Ishikawa (cell line): Measurements from ENCODE around the gene TNIK.

Experiments used
- CEBPB ChIP-seq: IDR thresholded peaks from 2 replicates; pipeline ENCODE4 v1.6.1; 2012
- EP300 ChIP-seq: IDR thresholded peaks from 2 replicates; pipeline ENCODE4 v1.6.1; 2012; ENCODE audit warnings: borderline replicate concordance
- FOXM1 ChIP-seq: IDR thresholded peaks from 2 replicates; pipeline ENCODE4 v1.6.1; 2012; ENCODE audit warnings: low read depth, borderline replicate concordance
- RAD21 ChIP-seq: IDR thresholded peaks from 2 replicates; pipeline ENCODE4 v1.6.1; 2012; ENCODE audit warnings: low read depth
- TAF1 ChIP-seq: IDR thresholded peaks from 2 replicates; pipeline ENCODE4 v1.6.1; 2012; ENCODE audit warnings: low read depth, mild to moderate bottlenecking
- YY1 ChIP-seq: IDR thresholded peaks from 2 replicates; pipeline ENCODE4 v1.6.1; 2012; ENCODE audit warnings: low read depth

DNA sequence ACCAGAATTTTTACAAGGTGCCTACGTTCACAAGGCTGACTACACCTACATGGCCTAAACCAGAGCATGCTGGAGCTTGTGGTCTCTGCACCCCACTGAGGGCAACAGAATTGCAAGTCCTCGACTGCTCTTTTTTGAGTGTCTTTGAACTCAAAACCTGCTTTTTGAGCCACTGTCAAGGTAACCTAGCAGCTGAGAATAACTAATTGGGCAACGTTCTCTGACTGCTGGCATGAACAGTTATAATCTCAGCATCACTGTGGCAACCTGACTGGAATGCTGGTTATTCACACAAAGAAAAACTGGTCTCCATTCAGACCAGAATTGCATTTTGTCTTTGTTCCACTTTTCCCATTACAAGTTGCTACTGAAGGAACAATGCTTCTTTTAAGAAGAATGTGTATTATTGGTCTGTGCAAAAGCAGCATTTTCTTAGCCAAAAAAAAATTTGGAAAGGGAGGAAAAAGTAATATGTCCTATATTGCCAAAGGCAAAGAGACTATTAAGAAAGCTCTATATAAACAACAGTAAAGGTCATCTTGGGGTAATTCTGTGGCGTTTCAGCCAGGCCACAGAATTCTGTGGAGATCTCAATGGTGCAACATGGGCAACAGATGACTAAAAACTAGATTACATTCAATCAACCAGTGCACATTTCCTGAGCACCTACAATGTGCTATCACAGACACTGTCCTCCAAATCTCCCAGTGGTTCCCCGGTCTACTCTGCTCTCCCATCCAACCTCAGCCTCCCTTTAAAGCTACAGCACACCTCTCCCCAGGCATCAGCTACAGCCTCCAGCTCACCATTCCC, 76.8 kb downstream of the TNIK start:
- TF ChIP-seq RAD21 (no peak), CEBPB (no peak), TAF1 (no peak), YY1 (no peak), FOXM1 (no peak), EP300 (no peak)
